Measurements from ENCODE around the gene GPHB5. TPM values are rescaled to one million over a fixed set of nuclear protein-coding genes. Genes with fewer than 3 reads are reported as not detected.
"Not testable (repeated sequence)": the region's sequence is repeated elsewhere in the genome, so short reads cannot be mapped to it uniquely, and the experiment has no call there.

The GPHB5 gene
- total RNA-seq, 1 donor from 2014 or later, result not detected

DNA sequence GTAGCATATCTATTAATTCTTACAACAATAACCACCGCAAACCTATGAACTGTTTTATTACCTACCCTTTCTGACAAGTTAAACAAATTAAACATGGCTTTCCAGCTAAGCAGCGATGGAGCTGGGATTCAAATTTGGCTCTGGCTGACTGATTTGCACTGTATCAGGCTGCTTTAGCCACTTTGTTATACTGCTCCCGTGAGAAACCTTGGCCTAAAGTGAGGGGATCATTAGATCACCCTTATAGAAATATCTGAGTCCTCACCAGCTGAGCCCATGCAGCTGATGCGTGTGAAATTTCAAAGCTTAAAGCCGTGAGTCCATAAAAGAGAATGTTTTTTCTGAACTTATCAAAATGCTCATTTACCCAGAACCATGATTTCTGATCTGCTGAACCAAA lies 8.1 kb upstream of the GPHB5 start:
- no peaks in the 10 kb centered on the region for H3K36me3 ChIP-seq (ENCODE audit: control insufficient read depth in 3 of 3, insufficient read depth in 3 of 3, low read length in 3 of 3)
- no peaks in the 10 kb centered on the region for H3K9me3 ChIP-seq (ENCODE audit: control insufficient read depth in 3 of 3, low read length in 3 of 3)
- no peak overlapping the region for H3K4me3 ChIP-seq (ENCODE audit: low read length in 3 of 3)
- H3K4me1 ChIP-seq (ENCODE audit: control insufficient read depth in 3 of 3, insufficient read depth in 3 of 3, low read length in 3 of 3), result no peaks in the 10 kb centered on the region
- no peaks in the 10 kb centered on the region for H3K27me3 ChIP-seq (ENCODE audit: control insufficient read depth in 3 of 3, insufficient read depth in 3 of 3, low read length in 3 of 3)
- H3K9ac ChIP-seq (ENCODE audit: low read depth in 1 of 3, low read length in 3 of 3), result no peak overlapping the region
- no peak overlapping the region for H3K27ac ChIP-seq (ENCODE audit: low read depth, low read length)

DNA sequence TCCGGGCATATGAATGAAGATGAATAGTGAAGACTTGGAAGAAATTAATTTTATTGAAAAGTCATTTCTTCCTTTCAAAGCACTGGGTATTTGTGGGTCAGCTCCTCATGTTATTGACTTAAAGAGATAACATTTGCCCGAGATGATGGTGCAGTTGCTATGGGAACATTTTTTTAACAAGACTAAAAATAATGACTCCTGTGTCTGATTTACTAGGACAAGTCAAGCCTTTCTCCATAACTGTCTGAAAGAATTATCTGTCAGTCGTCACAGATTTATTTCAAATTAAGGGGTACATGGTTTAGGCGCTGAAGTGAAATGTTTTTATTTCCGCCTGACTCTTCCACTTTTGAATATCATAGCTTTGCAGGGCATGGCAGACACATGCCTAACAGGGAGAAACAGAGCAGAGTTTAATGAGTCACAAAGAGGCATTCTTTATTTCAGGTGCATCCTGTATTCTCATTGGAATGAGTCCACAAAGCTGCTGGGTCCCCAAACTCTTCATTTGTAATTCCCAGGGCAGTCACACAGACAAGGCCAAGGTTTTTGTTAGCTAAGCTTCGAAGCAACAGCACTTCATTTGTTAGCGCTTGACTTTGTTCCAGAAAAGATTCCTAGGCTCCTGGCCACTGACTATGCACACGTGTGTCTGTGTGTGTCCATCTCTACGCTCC lies 4.3 kb upstream of the GPHB5 start:
- no peak overlapping the region for H3K4me3 ChIP-seq (ENCODE audit: low read length in 3 of 3)
- H3K27me3 ChIP-seq (ENCODE audit: control insufficient read depth in 3 of 3, insufficient read depth in 3 of 3, low read length in 3 of 3), result no peaks in the 10 kb centered on the region
- H3K9ac ChIP-seq (ENCODE audit: low read depth in 1 of 3, low read length in 3 of 3), result no peak overlapping the region
- no peaks in the 10 kb centered on the region for H3K4me1 ChIP-seq (ENCODE audit: control insufficient read depth in 3 of 3, insufficient read depth in 3 of 3, low read length in 3 of 3)
- no peaks in the 10 kb centered on the region for H3K36me3 ChIP-seq (ENCODE audit: control insufficient read depth in 3 of 3, insufficient read depth in 3 of 3, low read length in 3 of 3)
- no peak overlapping the region for H3K27ac ChIP-seq (ENCODE audit: low read depth, low read length)
- no peaks in the 10 kb centered on the region for H3K9me3 ChIP-seq (ENCODE audit: control insufficient read depth in 3 of 3, low read length in 3 of 3)

DNA sequence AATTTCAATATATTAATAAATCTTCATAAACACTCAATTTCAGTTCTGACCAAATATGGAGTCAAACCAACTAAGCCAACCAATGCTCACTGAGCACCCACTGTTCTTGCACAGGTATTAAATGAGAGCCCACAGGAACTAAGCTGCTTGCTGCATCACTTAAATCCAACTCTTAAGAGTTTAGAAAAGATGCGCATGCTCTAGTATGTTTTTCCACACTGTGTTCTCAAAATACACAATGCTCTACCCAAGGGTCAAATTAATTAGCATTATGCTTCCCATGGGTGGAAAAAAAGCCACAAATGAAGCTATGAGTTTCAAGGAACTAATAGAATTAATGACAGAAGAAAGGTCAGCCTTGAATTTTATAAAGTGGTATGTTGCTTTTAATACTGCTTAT lies 3.7 kb upstream of the GPHB5 start:
- H3K9me3 ChIP-seq (ENCODE audit: control insufficient read depth in 3 of 3, low read length in 3 of 3), result no peaks in the 10 kb centered on the region
- no peaks in the 10 kb centered on the region for H3K4me1 ChIP-seq (ENCODE audit: control insufficient read depth in 3 of 3, insufficient read depth in 3 of 3, low read length in 3 of 3)
- H3K36me3 ChIP-seq (ENCODE audit: control insufficient read depth in 3 of 3, insufficient read depth in 3 of 3, low read length in 3 of 3), result no peaks in the 10 kb centered on the region
- no peak overlapping the region for H3K27ac ChIP-seq (ENCODE audit: low read depth, low read length)
- no peak overlapping the region for H3K9ac ChIP-seq (ENCODE audit: low read depth in 1 of 3, low read length in 3 of 3)
- H3K4me3 ChIP-seq (ENCODE audit: low read length in 3 of 3), result no peak overlapping the region
- H3K27me3 ChIP-seq (ENCODE audit: control insufficient read depth in 3 of 3, insufficient read depth in 3 of 3, low read length in 3 of 3), result no peaks in the 10 kb centered on the region

DNA sequence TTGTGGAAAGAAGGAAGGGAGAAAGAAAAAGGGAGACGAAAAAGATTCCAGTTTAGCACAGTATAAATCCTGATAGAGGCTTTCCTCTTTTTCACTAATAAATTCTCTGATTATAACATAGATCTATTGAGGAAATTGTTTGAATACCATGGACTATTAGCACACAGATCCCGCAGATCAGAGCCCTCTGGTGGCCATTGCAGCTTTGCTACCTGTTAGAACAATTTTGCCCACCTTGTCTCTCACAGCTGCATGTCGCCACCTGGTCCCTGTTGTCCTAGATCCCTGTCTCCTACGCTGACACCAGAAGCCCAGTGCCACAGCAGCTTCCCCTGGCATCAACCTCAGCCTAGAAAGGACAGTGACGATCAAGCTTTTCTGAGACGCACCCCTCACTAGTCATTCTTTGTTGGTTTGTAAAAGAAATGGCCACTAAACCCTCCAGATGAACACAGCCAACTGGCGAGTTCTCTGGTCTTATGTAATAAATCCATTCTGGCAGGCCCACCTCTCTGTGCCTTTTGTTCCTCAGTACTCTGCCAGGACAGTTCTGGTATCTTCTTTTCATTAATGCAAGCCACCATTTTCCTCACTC lies 9.9 kb downstream of the GPHB5 start:
- Histone ChIP-seq H3K27ac (ENCODE audit: low read depth, low read length) (no peak overlapping the region), H3K27me3 (ENCODE audit: control insufficient read depth in 3 of 3, insufficient read depth in 3 of 3, low read length in 3 of 3) (no peaks in the 10 kb centered on the region), H3K4me1 (ENCODE audit: control insufficient read depth in 3 of 3, insufficient read depth in 3 of 3, low read length in 3 of 3) (no peaks in the 10 kb centered on the region), H3K36me3 (ENCODE audit: control insufficient read depth in 3 of 3, insufficient read depth in 3 of 3, low read length in 3 of 3) (no peaks in the 10 kb centered on the region), H3K4me3 (ENCODE audit: low read length in 3 of 3) (no peak overlapping the region), H3K9ac (ENCODE audit: low read depth in 1 of 3, low read length in 3 of 3) (no peak overlapping the region), H3K9me3 (ENCODE audit: control insufficient read depth in 3 of 3, low read length in 3 of 3) (no peaks in the 10 kb centered on the region)

DNA sequence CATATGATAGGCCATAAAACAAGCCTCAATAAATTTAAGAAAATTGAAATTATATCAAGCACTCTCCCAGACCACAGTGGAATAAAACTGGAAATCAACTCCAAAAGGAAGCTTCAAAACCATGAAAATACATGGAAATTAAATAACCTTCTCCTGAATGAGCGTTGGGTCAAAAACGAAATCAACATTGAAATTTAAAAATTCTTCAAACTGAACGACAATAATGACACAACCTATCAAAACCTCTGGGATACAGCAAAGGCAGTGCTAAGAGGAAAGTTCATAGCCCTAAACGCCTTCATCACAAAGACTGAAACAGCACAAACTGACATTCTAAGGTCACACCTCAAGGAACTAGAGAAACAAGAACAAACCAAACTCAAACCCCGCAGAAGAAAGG lies 14.3 kb downstream of the GPHB5 start:
- H3K4me3 ChIP-seq (ENCODE audit: low read length in 3 of 3); H3K27ac ChIP-seq (ENCODE audit: low read depth, low read length); H3K27me3 ChIP-seq (ENCODE audit: control insufficient read depth in 3 of 3, insufficient read depth in 3 of 3, low read length in 3 of 3); H3K36me3 ChIP-seq (ENCODE audit: control insufficient read depth in 3 of 3, insufficient read depth in 3 of 3, low read length in 3 of 3); H3K9me3 ChIP-seq (ENCODE audit: control insufficient read depth in 3 of 3, low read length in 3 of 3); H3K9ac ChIP-seq (ENCODE audit: low read depth in 1 of 3, low read length in 3 of 3); H3K4me1 ChIP-seq (ENCODE audit: control insufficient read depth in 3 of 3, insufficient read depth in 3 of 3, low read length in 3 of 3): not testable (repeated sequence)

DNA sequence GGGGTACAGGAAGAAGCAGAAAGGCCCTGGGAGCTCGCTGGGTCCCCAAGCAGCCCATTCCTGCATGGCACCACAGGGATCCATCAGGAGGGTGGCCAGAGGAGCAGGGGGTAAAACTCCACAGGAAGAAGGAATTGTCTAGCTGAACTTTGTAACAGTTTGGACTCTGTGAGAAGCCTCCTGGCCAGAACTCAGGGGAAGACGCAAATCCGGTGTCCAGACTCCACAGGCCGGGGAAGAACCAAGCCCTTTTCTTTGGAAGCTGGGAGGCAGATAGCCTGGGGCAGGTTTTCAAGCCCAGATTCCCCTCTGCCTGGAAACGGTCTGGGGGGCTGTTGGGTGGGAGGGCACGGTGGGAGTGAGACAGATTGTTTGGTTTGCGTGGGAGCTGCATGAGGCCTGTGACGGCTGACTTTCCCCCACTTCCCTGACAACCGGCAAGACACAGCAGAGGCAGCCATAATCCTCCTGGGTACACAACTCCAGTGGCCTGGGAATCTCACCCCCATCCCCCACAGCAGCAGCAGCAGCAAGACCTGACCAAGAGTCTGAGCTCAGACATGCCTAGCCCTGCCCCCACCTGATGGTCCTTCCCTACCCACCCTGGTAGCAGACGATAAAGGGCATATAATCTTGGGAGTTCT lies 16.7 kb downstream of the GPHB5 start:
- Histone ChIP-seq H3K9ac (ENCODE audit: low read depth in 1 of 3, low read length in 3 of 3) (no peak overlapping the region), H3K9me3 (ENCODE audit: control insufficient read depth in 3 of 3, low read length in 3 of 3) (no peaks in the 10 kb centered on the region), H3K27me3 (ENCODE audit: control insufficient read depth in 3 of 3, insufficient read depth in 3 of 3, low read length in 3 of 3) (no peaks in the 10 kb centered on the region), H3K27ac (ENCODE audit: low read depth, low read length) (no peak overlapping the region), H3K36me3 (ENCODE audit: control insufficient read depth in 3 of 3, insufficient read depth in 3 of 3, low read length in 3 of 3) (no peaks in the 10 kb centered on the region), H3K4me1 (ENCODE audit: control insufficient read depth in 3 of 3, insufficient read depth in 3 of 3, low read length in 3 of 3) (peaks cover 0 to 2% (median 0%) of the 10 kb centered on the region in 3 donors), H3K4me3 (ENCODE audit: low read length in 3 of 3) (no peak overlapping the region)

DNA sequence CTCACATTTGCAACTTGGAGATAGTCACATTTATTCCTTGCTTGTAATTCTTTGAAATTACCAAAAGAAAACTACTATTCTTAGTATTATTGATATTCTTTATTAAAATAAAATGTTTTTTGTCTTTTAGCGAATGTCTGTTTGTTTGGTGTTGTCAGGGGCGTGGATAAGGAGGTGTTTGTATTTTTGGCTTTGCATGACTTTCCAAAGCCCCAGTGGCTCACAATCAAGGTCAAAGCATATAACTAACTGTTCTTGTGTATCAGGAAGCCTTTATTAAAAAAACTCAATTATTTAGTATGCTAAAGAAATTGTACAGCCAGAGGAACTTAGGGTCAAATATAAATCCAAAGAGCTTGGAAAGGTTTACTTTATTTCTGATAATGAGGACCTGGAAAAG lies 17.9 kb downstream of the GPHB5 start:
- Histone ChIP-seq H3K4me1 (ENCODE audit: control insufficient read depth in 3 of 3, insufficient read depth in 3 of 3, low read length in 3 of 3) (peaks cover 0 to 3% (median 2%) of the 10 kb centered on the region in 3 donors), H3K9me3 (ENCODE audit: control insufficient read depth in 3 of 3, low read length in 3 of 3) (no peaks in the 10 kb centered on the region), H3K4me3 (ENCODE audit: low read length in 3 of 3) (no peak overlapping the region), H3K27ac (ENCODE audit: low read depth, low read length) (no peak overlapping the region), H3K27me3 (ENCODE audit: control insufficient read depth in 3 of 3, insufficient read depth in 3 of 3, low read length in 3 of 3) (no peaks in the 10 kb centered on the region), H3K36me3 (ENCODE audit: control insufficient read depth in 3 of 3, insufficient read depth in 3 of 3, low read length in 3 of 3) (no peaks in the 10 kb centered on the region), H3K9ac (ENCODE audit: low read depth in 1 of 3, low read length in 3 of 3) (no peak overlapping the region)

DNA sequence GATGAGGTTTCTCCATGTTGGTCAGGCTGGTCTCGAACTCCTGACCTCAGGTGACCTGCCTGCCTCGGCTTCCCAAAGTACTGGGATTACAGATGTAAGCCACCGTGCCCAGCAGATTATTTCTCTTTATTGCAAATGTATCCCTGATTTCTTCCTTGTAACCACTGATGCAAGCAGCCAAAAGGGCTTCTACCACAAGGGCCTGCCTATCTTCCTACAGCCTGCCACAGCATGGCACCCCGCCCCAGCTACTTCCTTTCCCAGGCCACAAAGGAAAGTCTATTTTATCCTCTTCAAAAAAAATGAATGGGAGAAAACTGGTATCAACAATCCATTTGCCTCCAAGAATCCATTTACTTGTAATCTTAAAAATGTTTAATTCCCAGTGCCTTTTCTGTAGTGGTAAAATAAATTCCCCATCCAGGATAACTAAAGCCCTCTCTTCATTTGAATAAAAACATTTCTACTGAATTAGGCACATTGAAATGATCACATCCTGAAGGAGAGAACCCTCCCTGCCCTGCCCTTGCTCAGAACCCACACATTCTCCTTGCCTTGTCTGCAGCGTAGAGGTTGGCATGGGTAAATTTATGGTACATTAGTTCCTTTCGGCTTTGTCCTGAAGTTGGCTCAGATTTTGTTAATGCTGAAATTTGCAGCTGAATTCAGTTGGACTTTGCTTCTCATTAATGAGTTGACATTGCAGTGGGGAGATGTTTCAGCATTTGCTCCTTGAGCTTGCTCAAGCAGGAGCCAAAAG lies 19.2 kb downstream of the GPHB5 start:
- no peaks in the 10 kb centered on the region for H3K27me3 ChIP-seq (ENCODE audit: control insufficient read depth in 3 of 3, insufficient read depth in 3 of 3, low read length in 3 of 3)
- peaks cover 0 to 3% (median 2%) of the 10 kb centered on the region in 3 donors for H3K4me1 ChIP-seq (ENCODE audit: control insufficient read depth in 3 of 3, insufficient read depth in 3 of 3, low read length in 3 of 3)
- H3K9me3 ChIP-seq (ENCODE audit: control insufficient read depth in 3 of 3, low read length in 3 of 3), result no peaks in the 10 kb centered on the region
- H3K36me3 ChIP-seq (ENCODE audit: control insufficient read depth in 3 of 3, insufficient read depth in 3 of 3, low read length in 3 of 3), result no peaks in the 10 kb centered on the region
- H3K27ac ChIP-seq (ENCODE audit: low read depth, low read length), result no peak overlapping the region
- no peak overlapping the region for H3K4me3 ChIP-seq (ENCODE audit: low read length in 3 of 3)
- no peak overlapping the region for H3K9ac ChIP-seq (ENCODE audit: low read depth in 1 of 3, low read length in 3 of 3)

DNA sequence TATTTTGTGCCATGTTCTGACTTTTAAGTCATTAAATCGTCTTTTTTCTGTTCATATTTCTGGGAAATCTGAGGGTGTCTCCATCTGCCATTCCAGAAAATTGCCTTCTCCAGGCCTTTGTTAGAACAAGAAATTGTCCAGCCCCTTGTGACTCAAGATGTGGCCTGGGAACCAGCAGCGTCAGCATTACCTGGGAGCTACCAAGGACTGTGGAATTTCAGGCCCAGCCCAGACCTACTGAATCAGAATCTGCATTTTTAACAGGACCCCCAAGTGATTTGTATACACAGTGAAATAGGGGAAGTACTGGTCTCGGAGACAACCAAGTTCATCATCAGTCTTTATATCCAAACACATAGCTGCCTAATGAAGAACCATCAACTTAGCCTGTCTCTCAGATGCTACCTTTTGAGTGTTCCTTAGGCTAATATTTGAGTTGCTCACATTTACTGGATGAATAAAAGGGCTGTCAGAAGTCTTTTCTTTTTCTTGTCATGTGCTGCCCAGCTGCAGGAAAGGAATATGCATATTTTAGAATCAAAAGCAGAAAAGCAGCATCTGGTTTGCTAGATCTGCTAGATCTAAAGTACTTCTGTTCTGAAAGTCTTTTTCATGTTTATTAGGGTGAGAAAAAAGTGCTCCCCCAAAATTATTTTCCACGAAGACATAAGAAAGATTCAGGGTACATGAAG lies 21.2 kb downstream of the GPHB5 start:
- H3K4me1 ChIP-seq (ENCODE audit: control insufficient read depth in 3 of 3, insufficient read depth in 3 of 3, low read length in 3 of 3), result peaks cover 0 to 3% (median 2%) of the 10 kb centered on the region in 3 donors
- no peak overlapping the region for H3K27ac ChIP-seq (ENCODE audit: low read depth, low read length)
- no peaks in the 10 kb centered on the region for H3K9me3 ChIP-seq (ENCODE audit: control insufficient read depth in 3 of 3, low read length in 3 of 3)
- peaks cover 0 to 3% (median 0%) of the 10 kb centered on the region in 3 donors for H3K36me3 ChIP-seq (ENCODE audit: control insufficient read depth in 3 of 3, insufficient read depth in 3 of 3, low read length in 3 of 3)
- H3K9ac ChIP-seq (ENCODE audit: low read depth in 1 of 3, low read length in 3 of 3), result no peak overlapping the region
- no peaks in the 10 kb centered on the region for H3K27me3 ChIP-seq (ENCODE audit: control insufficient read depth in 3 of 3, insufficient read depth in 3 of 3, low read length in 3 of 3)
- no peak overlapping the region for H3K4me3 ChIP-seq (ENCODE audit: low read length in 3 of 3)

All from skeletal muscle tissue (tissue), 4 donors.